Stimulated activated CD4-positive, alpha-beta T cell treated with anti-CD3 and anti-CD28 coated beads, Interleukin-12 subunit alpha, Interleukin-12 subunit beta, amount 100 ng/mL, for 4 hours (primary cell): ENCODE results near the gene GAB1.

Experiments
- DNase-seq: peaks from one replicate; pipeline ENCODE4 v3.0.0-alpha.2; 2020

The GAB1 gene

GRCh38 chr4:143336781-143337599, at the start of gene GAB1:
Gene GAB1, plus strand, starts transcription at chr4:143336876. Its CDS starts 313 bp downstream, at chr4:143337189.
- peak; percentile 21 for DNase-seq

GRCh38 chr4:143287572-143287923, 49.1 kb upstream of the GAB1 start:
- DNase-seq = no peak

DNA sequence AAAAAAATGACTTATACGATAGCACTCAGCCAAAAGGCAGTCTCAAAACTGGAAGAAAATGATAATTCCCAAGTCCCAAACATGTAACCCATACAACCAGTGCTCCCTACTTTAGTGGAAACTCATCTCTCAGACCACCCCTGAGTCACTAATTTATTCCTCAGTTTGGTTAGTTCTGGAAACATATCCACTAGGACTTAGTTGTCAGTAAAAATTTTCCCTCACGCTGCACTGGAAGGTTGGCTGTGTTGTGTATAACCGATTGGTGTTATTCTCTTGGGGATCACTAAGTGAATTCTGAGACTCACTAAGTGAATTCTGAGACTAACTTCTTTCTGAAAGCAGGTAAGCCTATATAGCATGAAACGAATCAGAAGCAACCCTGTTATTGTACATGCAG, 48.5 kb upstream of the GAB1 start:
- no peak for DNase-seq

- DNase-seq = no peak
Observed at GRCh38 chr4:143289370-143289769, 47.3 kb upstream of the GAB1 start.

- no peak for DNase-seq
Observed at GRCh38 chr4:143291314-143291713, 45.4 kb upstream of the GAB1 start.

DNA sequence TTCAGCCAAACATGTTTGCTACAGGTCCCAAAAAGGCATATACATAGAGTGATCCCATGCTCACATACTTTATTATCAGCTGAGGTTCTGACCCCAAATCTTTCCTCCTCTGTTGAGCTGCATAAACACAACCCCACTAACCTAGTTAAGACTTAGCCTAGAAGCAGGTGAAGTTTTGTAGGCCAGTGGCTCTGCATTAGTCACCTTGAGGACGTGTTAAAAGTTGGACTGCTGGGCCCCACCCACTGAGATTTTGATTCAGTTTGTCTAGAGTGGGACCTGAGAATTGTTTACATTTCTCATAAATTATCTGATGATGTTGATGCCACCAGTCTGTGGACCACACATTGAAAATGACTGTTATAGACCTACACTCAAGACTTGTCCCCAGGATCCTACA, 43.8 kb upstream of the GAB1 start:
- DNase-seq = no peak

- DNase-seq = no peak
Observed at GRCh38 chr4:143294310-143294709, 42.4 kb upstream of the GAB1 start.

- no peak for DNase-seq
Observed at GRCh38 chr4:143294710-143295275, 41.9 kb upstream of the GAB1 start.

- DNase-seq = no peak
Observed at GRCh38 chr4:143296397-143297067, 40.1 kb upstream of the GAB1 start.

DNA sequence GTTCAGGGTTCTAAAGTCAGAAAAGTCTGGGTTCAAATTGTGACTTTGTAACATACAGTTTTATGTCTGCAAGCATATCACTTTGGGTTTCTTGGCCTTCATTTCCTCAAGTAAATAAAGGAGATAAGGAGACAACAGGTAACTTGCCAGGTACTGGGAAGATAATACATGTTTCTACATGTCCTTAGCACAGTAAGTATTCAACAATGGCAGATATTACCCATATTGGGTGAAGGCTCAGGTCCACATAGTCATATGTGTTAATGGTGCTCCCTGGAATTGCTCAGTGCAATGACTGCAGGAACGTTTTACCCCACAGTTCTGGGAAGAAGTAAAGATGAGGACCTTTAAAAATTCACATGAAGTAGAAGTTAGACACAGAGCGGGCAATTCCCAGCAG, 35.8 kb upstream of the GAB1 start:
- DNase-seq = no peak

DNA sequence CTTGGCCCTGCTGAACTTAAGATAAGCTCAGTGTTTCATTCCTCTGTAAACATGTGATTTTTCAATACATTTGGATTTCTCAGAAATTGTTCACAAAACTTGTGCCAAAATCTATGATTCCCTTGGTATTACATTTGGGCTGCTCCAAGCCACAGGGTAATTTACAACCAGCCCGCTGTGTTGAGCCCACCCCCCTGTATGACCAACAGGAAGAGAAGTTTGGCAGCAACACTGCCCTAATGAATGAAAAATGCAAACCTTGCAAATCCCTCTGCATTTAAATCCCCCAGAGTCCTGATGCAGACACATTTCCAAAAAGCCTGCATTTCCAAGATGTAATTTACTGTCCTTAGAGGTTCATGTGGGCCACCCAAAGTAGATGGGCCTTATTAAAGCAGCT, 34.1 kb upstream of the GAB1 start:
- DNase-seq = no peak

GRCh38 chr4:143306788-143307187, 29.9 kb upstream of the GAB1 start:
- no peak for DNase-seq

- no peak for DNase-seq
Observed at GRCh38 chr4:143307531-143307930, 29.1 kb upstream of the GAB1 start.

DNA sequence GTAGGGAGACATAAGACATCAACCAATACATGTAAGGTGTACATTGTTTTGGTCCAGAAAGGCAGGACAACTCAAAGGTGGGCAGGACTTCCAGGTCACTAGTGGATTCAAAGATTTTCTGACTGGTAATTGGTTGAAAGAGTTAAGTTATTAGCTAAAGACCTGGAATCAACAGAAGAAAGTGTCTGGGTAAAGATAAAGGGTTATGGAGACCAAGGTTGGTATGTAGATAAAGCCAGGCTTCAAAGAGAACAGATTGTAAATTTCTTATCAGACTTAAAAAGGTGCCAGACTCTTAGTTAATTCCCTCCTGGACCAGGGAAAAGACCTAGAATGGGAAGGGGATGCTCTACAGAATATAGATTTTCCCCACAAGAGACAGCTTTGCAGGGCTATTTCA, 28.3 kb upstream of the GAB1 start:
- DNase-seq = no peak

- DNase-seq = no peak
Observed at GRCh38 chr4:143311924-143312323, 24.8 kb upstream of the GAB1 start.

DNA sequence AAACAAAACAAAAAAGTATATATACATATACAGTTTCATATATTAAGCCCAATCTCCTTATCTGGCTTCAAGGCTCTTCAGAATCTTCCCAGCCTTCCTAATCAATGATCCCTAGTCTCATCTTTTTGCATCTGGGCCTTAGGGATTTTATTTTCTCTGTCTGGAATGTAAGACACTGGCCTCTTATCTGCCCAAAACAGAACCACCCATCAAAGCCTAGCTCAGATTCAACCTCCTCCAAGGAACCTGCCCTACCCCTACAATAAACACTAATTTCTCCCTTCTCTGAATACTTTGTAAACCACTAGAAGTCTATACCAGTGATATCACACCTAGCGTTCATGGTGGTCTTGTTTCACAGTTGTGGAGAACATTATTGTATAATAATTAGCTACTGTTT, 23.2 kb upstream of the GAB1 start:
- no peak for DNase-seq

DNA sequence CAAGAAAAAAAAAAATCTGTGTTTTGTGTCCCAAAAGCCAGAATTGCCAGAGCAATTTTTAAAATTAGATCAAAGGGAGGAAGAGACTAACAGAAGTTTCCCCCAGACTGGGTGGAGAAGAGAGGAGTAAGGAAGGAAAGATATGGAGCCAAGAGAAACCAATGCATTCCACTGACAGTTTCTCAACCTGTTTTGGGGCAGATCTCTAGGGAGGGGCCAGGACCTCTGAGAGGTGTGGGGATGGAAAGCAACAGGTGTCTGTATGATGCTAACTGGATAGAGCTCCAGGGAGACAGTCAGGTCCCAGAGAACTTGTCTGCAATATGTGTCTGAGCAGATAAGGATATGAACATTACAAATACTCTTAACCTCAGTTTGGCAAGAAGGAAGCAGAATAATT, 22.7 kb upstream of the GAB1 start:
- DNase-seq = no peak

GRCh38 chr4:143320113-143320512, 16.6 kb upstream of the GAB1 start:
- DNase-seq = no peak

GRCh38 chr4:143326735-143327134, 9.9 kb upstream of the GAB1 start:
- DNase-seq = no peak

GRCh38 chr4:143329985-143330384, 6.7 kb upstream of the GAB1 start:
- no peak for DNase-seq

DNA sequence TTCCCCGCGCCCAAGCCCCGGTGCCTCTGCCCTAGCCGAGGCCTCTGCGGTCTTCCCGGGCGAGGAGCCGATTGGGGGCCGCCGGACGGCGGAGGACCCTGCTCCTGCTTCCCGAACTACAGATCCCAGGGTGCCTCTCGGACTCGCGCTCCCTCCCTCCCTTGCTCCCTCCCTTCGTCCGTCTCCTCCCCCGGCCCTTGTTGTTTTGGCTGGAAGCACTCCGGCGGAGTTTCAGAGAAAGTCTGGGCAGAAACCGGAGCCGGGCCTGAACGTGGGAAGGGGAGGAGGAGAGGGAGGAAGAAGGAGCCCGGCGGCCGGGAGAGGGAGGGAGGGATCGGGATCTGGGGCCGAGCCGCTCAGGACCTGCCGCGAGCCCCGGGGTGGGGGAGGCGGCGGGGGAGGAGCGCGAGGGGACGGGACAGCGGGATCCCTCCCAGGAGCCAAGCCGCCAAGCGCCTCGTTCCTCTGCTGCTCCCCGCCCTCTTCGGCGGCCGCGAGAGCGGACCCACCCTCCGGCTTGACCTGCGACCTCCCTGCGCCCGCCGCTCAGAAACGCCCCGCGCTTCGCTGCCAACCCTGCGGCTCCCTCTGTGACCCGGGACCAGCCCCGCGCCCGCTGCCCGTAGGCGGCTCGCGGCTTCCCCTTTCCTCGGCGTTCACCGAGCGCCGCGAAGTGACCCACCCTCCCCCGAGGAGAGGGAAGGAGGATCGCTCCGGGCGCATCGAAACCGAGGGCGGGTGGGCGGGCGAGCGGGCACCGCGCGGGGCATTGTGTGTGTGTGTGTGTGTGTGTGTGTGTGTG, 496 bp upstream of the GAB1 start:
- peak; percentile 7 for DNase-seq

- DNase-seq = no peak
Observed at GRCh38 chr4:143337600-143338287, 1.1 kb downstream of the GAB1 start.

- no peak for DNase-seq
Observed at GRCh38 chr4:143338313-143338712, 1.6 kb downstream of the GAB1 start.
